HG03103 (cell line): ENCODE data around the gene TMEM53.
"Not testable (repeated sequence)": the region's sequence is repeated elsewhere in the genome, so short reads cannot be mapped to it uniquely, and the experiment has no call there.

Source experiments
- ATAC-seq: cut with Tn5 transposase; IDR thresholded peaks from one replicate; pipeline ENCODE4 v1.9.1; 2021; ENCODE audit warnings: low read depth; ENCODE audit not compliant: unreplicated experiment

TMEM53 gene

DNA sequence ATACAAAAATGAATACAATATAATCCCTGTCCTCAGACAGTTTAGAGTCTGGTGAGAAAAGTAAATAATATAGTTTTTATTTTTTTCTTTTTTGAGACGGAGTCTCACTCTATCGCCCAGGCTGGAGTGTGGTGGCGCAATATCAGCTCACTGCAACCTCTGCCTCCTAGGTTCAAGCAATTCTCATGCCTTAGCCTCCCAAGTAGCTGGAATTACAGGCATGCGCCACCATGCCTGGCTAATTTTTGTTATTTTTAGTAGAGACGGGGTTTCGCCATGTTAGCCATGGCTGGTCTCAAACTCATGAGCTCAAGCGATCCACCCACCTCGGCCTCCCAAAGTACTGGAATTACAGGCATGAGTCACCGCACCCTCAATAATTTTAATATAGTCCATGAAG, 25.1 kb upstream of the TMEM53 start:
- ATAC-seq = not testable (repeated sequence)

DNA sequence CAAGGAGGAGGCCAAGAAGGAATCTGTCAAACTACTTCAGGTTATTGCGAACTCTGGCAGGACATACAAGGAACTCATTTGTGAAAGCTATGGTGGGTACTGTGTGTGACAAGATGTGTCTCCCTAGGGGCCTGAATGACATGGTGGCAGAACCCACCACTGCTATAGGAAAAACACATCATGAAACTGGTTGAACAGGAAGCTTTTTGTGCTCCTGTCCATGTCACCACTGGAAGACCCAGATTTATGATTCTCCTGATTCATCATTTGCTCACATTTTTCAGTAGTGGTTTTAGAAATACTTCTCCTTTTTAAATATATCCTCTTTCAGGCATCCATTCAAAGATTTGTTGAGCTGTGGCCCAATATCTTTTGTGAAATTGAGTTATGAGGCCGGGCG, 23.9 kb upstream of the TMEM53 start:
- no peak for ATAC-seq

DNA sequence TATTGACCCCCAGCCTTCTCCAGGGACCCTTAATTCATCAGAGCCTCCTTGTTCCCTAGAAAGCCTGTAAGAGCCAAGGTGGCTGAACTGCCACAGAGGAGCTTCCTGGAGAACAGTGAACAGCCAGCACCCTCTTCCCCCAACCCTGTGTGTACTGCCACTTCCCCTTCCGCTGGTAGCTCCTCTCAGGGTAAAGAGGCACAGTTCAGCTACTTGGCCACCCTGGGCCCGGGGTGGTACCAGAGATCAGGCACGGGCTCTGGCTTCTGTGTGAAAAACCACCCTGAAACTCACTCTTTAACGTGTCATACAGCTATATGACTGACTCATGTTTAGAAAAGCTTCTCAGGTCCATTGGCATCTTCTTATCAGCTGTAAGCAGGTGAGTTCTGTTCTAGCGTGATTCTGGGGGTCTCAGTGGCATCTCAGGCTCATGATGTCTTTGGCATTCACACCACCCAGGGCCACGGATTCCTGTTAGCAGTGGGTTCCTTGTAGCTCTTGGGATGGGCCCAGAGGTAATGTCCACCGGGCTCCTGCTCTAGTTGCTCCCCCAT, 22.6 kb upstream of the TMEM53 start:
- ATAC-seq = no peak

DNA sequence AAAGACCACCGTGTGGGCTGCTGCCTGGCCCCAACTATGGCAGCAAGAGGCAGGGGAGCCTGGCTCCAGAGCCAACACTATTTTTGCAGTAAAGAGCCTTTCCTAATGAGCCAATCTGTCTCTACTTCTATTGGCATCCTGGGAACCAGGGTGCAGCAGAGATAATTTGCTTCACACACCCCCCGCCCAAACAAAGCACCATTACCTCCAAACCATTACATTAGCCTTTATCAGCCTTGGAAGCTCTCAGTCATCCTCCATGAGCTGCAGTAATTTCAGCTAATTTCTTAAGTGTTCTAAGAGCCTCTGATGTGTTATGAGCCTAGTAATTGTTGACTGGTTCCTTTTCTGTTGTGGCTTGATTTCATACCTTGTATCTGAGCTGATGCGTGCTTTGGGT, 21.8 kb upstream of the TMEM53 start:
- no peak for ATAC-seq

DNA sequence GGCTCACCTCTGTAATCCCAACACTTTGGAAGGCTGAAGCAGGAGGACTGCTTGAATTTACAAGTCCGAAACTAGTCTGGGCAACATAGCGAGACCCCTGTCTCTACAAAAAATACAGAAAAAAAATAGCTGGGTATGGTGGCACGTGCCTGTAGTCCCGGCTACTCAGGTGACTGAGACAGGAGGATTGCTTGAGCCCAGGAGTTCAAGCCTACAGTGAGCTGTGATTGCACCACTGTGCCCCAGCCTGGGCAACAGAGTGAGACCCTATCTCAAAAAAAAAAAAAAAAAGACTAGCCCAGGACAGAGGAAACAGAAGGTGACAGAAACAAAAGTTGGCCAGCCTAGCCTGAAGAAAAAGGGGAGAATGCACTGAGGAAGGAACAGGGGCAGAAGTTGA, 21.4 kb upstream of the TMEM53 start:
- no peak for ATAC-seq

DNA sequence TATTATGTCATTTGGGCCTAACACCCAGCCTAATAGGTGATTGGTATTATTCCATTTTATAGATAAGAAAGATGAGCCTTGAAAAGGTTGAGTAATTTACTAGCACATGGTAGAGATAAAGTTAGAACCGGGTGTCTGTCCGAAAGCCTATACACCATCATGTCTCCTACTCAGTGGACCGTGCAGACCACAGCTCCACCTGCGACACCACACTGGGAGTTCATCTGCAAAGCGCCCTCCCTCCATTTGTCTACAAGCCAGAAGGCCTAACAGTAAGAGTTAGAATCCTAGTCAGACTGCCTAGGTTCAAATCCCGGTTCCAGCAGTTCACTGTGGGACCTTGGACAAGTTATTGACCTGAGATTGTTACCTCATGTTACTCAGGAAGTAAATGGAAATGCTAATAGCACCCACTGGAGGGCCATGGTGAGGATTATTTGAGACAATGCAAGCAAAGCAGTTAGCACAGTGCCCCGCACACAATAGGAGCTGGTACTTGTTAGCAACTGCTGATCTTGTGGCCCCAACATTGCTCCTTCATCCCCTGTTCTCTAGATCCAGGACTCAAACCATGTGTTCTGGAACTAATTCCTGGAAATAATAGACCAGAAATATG, 20.7 kb upstream of the TMEM53 start:
- no peak for ATAC-seq

DNA sequence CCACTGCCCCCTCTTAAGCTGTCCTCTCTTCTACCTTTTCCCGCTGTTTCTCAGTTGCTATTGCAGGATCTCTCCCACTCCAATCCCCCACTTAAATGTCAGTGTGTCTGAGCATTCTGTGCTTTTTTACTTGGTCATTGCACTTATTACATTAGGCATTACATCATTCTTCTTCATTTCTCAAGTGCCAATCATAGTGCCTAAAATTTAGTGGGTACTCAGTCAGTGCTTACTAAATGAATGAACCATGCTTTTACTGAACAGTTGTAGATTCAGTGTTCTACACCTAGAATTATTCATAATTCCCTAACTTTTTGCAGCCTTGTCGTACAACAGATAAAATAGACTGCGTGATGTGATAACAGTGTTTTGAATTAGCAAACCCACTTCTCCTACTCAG, 19.6 kb upstream of the TMEM53 start:
- no peak for ATAC-seq

DNA sequence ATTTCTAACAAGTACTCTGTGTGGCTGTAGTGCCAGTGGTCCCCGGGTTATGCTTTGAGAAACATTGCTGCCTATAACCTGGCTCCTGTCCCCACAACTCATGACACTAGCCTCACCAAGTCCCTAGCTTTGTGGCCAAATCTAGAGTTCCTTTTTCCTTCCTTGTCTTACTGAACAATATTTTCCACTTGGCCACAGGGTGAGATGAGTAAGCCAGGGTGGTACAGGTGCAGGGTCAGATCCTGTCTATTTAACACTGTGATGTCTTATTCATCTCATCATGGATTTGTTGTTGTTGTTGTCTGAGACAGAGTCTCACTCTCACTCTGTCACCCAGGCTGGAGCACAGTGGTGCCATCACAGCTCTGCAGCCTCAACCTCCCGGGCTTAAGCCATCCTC, 18.9 kb upstream of the TMEM53 start:
- ATAC-seq = no peak

DNA sequence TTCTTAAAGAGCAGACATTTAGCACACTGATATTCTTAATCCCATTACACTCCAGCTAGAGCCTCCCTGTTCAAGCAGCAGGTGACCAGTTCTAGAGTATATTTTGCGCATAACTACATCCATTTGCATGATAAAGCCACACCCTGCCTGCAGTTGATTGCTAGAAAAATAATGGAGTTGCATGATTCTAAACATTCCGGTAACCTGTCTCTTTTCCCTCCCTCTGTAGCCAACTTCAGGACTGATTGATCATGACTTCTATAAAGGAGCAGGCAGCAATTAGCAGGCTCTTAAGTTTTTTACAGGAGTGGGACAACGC, 15.1 kb upstream of the TMEM53 start:
- ATAC-seq = no peak

DNA sequence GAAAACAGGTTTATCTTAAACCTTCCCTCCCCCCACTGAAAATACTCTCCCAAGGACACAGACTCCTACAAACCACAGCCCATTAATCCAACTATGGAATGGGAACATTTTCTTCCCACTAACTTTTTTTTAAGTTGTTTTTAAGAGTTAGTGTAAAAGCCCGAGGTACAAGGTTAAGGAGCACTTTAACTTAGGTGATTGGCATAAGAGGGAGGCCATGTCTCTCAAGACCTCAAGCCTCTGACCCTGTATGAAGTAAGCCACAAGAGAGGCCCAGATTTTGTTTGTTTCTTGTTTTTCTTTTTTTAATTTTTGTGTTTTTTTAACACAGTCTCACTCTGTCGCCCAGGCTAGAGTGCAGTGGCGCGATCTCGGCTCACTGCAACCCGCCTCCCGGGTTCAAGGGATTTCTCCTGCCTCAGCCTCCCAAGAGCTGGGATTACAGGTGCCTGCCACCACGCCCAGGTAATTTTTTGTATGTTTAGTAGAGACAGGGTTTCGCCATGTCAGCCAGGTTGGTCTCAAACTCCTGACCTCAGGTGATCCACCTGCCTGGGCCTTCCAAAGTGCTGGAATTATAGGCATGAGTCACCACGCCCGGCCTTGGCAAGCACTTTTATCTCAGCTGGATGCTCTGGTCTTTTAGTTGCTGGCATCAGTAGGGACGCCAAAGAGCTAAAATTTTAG, 14.6 kb upstream of the TMEM53 start:
- no peak for ATAC-seq

DNA sequence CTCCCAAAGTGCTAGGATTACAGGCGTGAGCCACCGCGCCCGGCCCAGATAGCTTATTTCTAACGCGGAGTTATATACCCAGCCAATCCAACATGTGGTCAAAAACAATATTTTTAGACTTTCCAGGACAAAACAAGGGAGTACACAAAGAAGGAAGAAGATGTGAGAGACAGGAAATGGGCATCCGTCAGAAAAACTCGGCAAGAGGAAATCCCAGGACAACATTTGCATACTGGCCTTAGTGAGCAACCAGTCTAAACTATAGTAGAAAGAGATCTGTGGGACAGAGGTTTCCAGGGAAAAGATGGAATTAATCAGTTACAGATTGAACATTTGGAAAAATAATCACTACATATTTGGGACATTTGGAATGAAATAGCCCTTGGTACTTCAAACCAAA, 11.6 kb upstream of the TMEM53 start:
- no peak for ATAC-seq

DNA sequence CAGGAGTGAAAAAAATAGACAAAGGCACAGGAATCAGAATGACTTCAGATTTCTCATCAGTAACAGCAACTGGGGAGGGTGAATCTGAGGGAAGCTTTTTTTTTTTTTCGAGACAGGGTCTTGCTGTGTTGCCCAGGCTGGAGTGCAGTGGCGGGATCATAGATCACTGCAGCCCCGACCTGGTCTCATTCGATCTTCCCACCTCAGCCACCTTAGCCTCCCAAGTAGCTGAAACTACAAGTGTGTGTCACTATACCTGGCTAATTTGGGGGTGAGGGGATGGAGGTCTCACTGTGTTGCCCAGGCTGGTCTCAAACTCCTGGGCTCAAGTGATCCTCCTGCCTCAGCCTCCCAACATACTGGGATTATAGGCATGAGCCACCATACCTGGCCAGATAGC, 10.9 kb upstream of the TMEM53 start:
- ATAC-seq = no peak

DNA sequence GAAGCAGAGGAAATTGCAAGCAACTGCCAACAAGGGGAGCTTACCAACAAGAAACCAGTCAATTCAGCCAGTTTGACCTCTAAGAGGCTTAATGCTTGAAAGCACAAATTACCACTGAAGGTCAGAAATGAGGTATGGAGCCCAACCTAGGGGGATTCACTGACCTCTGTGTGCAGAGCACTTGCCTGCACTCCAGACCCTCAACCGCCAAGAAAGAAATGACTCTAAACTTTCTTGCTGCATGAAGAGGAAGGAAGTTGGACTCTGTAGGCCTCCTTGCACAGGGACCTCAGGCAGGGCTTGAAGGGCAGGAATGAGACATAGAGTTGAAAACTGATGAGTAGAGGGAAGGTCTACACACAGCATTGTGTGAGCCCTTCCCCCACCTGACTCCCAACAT, 10.2 kb upstream of the TMEM53 start:
- ATAC-seq = peak; percentile 68

DNA sequence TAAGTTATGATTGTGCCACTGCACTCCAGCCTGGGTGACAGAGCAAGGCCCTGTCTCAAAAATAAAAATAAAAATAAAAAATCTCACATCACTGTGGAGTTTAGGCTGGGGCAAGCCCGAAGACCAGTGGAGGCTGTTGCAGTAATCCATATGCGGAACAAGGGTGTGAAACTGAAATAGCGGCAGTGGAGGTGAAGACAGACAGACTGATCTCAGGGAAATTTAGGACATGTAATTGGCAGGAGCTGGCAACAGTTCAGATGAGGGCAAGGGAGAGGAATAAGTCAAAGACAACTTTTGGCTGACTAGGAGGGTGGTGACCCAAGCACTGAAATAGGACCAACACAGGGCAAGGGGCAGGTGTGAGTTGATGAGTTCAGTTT, 8.6 kb upstream of the TMEM53 start:
- ATAC-seq = no peak

DNA sequence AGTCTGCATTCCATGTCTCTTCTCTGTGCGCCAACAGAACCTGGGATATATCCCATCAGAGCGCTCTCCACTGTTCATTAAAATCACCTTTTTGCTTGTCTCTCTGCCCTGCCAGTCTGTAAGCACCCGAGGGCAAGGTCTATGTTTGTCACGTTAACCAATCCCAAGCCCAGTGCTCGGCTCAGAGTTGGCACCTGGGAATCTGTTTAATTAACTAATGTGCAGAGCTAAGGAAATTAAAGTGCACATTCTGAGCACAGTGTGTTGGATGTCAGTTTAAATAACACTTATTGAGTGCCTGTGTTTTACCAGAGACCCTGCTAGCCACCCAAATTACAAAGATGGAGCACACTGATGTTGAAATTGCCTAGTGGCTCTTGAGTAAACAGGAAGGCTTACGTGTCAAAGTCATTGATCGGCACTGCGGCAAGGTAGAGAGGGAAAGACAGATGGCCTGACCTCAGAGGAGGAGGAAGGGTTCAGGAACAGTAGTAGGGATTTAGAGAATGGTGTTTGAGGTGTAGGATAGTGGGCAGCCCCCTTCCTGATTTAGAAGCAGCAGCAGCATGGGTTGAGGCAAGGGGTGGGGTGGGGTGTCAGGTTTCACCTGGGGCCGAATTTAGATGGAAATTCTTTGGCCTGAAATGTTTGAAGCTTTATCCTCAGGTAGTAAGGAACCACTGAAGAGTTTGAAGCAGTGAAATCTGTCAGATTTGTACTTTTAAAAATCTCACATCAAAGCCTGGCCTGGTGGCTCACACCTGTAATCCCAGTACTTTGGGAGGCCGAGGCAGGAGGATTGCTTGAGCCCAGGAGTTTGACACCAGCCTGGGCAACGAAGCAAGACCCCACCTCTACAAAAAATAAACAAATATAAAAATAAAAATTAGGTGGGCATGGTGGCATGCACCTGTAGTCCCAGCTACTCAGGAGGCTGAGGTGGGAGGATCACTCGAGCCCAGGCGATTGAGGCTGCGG, 7.9 kb upstream of the TMEM53 start:
- ATAC-seq = no peak

DNA sequence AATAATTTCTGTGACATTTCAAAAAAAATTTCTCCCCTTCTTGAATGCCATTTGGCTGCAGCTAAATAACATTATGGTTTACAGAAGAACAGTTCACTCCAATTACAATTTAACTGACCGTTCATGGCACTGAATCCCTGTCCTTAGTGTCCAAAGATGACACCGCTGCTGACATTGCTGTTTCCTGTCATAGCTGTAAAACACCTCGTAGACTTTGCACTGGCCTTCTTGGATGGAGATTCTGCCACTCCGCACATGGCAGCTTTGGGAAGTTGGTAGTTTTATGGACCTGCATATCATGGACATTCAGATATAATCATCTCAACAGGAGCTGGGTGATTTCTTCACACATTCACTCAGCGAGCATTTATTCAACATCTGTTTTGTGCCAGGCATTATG, 5.2 kb upstream of the TMEM53 start:
- ATAC-seq = no peak

DNA sequence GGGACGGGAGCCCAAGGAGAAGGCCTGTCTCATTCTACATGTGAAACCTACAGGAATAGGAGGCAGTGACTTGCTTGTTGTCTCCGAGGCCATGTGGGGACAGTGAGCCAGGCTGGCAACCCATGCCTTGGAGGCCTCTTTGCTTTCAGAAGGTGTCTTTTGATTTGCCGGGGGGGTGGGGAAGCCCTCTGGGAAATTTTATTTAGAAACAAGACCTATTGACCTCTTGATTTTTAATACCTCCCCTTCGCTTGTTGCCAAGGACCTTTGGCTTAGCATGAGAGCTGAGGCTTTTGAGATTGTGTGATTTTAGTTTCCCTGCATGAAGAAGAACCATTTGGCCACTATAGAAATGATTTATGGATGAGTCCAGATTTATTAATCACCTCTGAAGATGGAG, 4.3 kb upstream of the TMEM53 start:
- no peak for ATAC-seq

DNA sequence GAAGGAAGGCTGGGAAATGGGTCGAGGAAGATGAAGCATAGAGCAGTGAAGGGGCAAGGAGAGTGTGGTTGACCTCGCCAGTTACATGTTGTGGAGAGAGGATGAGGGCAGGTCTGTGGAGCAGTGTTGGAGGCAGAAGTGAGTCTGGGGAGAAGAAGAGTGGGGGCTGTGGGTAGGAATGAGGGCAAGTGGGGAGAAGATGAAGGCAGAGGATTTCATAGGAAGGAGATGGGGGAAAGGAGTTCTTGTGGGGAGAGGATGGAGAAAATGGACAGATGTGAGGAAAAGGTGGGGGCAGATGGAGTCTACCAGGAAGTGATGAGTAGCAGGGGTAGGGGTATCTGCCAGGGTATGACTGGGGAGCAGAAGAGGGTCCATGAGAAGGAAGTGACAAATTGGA, 3.8 kb upstream of the TMEM53 start:
- no peak for ATAC-seq

DNA sequence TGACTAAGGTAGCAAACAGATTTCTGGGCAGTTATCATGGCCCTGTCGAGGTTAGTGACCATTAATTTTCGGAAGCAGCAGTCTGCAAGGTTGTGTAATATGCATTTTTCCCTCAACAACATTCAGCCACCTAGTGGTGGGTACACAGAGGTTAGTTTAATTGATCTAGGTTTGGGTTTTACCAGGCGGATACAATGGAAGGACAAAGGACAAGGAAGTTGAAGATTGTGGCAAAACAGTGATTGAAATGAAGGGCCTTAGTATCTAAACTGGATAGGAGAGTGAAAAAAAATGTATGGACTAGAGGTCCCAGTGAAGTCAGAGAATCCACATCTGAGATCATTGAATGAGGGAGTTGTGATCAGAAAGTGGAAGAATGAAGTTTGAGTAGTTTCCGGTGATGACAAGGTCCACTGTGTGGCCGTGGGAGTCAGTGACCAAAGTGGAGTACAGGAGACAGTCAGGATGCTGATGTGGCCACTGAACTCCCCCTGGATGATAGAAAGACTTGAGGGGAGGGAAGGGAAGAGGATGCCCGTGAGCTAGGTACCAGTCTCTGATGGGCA, 3.0 kb upstream of the TMEM53 start:
- no peak for ATAC-seq

DNA sequence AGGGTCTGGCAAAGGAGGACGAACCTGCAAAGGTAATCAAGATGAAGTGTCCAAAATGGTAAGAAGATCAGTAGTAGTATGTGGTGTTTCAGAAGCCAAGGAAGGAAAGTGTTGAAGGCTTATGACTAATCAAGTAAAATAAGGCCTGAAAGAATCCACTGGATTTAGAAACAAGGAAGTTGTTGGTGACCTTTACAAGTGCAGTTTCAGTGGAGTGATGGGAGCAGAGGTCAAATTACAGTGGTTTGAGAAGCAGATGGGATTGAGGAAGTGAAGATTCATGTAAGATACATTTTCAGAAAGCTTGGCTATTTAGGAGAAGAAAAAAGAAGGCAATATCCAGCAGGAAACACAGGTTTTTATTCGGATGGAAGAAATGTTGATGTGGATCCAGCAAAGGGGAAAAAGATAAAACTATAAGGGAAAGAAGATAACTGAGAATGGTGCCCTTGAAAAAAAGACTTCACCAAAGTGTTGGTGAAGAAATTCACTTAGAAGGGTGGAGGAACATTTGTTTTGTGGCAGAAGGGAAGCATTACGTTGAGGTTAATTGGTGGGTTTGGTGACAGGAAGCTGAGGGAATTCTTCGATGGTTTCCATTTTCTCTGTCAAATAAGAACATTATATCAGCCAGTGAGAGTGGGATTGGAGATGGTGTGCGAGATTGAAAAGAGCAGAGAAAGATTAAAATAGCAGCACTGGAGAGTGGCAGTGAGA, 2.4 kb upstream of the TMEM53 start:
- ATAC-seq = no peak

DNA sequence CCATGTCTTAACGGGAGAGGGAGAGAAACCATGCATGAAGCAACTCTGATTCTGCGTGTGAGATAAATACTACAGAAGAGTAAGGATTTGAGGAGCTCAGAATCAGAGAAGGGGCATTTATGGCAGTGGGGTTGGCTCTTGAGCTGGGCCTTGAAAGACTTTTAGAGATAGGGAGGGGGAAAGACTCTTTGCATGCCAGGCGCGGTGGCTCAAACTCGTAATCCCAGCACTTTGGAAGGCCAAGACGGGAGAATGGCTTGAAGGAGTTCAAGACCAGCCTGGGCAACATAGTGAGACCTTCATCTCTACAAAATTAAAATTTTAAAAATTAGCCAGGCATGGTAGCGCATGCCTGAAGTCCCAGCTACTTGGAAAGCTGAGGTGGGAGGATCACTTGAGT, 905 bp upstream of the TMEM53 start:
- no peak for ATAC-seq
